Measurements from ENCODE around the gene PPARG.

DNA sequence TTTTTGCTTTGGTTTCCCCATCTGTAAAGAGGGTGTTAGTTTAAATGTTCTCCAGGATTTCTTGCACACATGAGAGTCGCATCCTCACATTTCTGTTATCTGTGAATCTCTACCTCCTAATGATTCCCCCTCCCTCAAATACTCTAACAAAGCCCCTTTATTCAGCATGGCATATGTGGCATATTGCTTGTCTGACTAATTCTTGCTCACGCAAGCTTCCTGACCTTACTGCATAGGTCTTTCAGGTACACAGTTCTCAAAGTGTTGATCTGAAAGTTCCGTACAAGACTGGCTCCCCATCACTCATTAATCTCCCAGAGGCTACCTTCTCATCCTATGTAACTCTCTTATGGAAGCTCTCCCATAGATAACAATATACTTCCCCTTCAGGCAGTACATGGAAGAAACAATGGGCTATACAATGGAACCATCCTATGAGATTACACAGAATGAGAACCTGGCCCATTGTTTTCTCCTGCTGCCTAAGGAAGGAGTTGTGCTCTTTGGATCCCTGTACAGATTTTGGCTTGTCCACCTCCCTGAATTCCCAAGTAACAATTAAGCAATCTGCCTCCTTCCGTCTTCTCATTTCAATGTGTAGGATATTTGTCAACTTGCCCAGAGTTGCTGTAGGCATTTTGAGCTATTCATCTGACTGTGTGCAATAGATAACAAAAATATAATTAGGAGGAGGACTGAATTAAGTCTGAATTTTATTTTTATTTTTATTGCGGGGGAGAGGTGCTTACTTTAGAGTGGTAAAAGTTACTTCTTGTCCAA lies 51.0 kb downstream of the PPARG start:
- TF ChIP-seq, protein P1, sequence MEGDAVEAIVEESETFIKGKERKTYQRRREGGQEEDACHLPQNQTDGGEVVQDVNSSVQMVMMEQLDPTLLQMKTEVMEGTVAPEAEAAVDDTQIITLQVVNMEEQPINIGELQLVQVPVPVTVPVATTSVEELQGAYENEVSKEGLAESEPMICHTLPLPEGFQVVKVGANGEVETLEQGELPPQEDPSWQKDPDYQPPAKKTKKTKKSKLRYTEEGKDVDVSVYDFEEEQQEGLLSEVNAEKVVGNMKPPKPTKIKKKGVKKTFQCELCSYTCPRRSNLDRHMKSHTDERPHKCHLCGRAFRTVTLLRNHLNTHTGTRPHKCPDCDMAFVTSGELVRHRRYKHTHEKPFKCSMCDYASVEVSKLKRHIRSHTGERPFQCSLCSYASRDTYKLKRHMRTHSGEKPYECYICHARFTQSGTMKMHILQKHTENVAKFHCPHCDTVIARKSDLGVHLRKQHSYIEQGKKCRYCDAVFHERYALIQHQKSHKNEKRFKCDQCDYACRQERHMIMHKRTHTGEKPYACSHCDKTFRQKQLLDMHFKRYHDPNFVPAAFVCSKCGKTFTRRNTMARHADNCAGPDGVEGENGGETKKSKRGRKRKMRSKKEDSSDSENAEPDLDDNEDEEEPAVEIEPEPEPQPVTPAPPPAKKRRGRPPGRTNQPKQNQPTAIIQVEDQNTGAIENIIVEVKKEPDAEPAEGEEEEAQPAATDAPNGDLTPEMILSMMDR (IDR thresholded peaks at IDR 0.05): no peak
- TF ChIP-seq POLR2A (IDR thresholded peaks at IDR 0.05) (no peak), EP300 (IDR thresholded peaks at IDR 0.05) (no peak)
